Hepatocyte (in vitro differentiated cells): Measurements from ENCODE around the gene FGGY. TPM values are rescaled to one million over a fixed set of nuclear protein-coding genes. Genes with fewer than 3 reads are reported as not detected.

Source experiments
- DNase-seq: peaks from one replicate; pipeline ENCODE4 v3.0.0-alpha.2; 2016; ENCODE audit warnings: low spot score
- H2AFZ ChIP-seq: fragments of 200-600 bp; sonication (generic); 2 replicates; pipeline ENCODE4 v1.6.0; 2016; ENCODE audit warnings: antibody characterized with exemption, mild to moderate bottlenecking
- H3K27ac ChIP-seq: fragments of 200-600 bp; sonication (generic); 2 replicates; pipeline ENCODE4 v1.5.1; 2016; ENCODE audit warnings: mild to moderate bottlenecking
- H3K27me3 ChIP-seq: fragments of 200-600 bp; sonication (generic); 2 replicates; pipeline ENCODE4 v1.6.1; 2016
- H3K36me3 ChIP-seq: fragments of 200-600 bp; sonication (generic); replicated peaks from 2 replicates; pipeline ENCODE4 v1.5.1; 2016; ENCODE audit warnings: low read depth; ENCODE audit not compliant: insufficient read depth
- H3K4me1 ChIP-seq: fragments of 200-600 bp; sonication (generic); 2 replicates; pipeline ENCODE4 v1.5.1; 2016; ENCODE audit warnings: mild to moderate bottlenecking, moderate library complexity; ENCODE audit not compliant: insufficient read depth
- H3K4me2 ChIP-seq: fragments of 200-600 bp; sonication (generic); 2 replicates; pipeline ENCODE4 v1.6.0; 2016
- H3K4me3 ChIP-seq: fragments of 200-600 bp; sonication (generic); 2 replicates; pipeline ENCODE4 v1.5.1; 2016; ENCODE audit warnings: mild to moderate bottlenecking
- H3K79me2 ChIP-seq: fragments of 200-600 bp; sonication (generic); 2 replicates; pipeline ENCODE4 v1.6.0; 2017; ENCODE audit warnings: mild to moderate bottlenecking
- H3K9me2 ChIP-seq: fragments of 200-600 bp; sonication (generic); replicated peaks from 2 replicates; pipeline ENCODE4 v1.6.0; 2017; ENCODE audit warnings: mild to moderate bottlenecking; ENCODE audit not compliant: insufficient read depth
- H3K9me3 ChIP-seq: fragments of 200-600 bp; sonication (generic); 2 replicates; pipeline ENCODE4 v1.5.1; 2016; ENCODE audit warnings: low read depth, mild to moderate bottlenecking
- H4K20me1 ChIP-seq: fragments of 200-600 bp; sonication (generic); 2 replicates; pipeline ENCODE4 v1.6.0; 2016; ENCODE audit warnings: mild to moderate bottlenecking; ENCODE audit not compliant: insufficient read depth, poor library complexity, severe bottlenecking
- EZH2 ChIP-seq: fragments of 200-600 bp; sonication (generic); IDR thresholded peaks from 2 replicates; pipeline ENCODE4 v1.6.1; 2016; ENCODE audit warnings: antibody characterized with exemption, mild to moderate bottlenecking, borderline replicate concordance
- EZH2phosphoT487 ChIP-seq: fragments of 200-600 bp; sonication (generic); IDR thresholded peaks from one replicate; pipeline ENCODE4 v1.6.1; 2018; ENCODE audit warnings: antibody characterized with exemption, mild to moderate bottlenecking, low read depth, moderate library complexity; ENCODE audit not compliant: unreplicated experiment, severe bottlenecking
- WGBS: methylation state at CpG from one replicate; pipeline ENCODE4 v1.1.6; 2016; ENCODE audit warnings: low lambda C conversion rate; ENCODE audit errors: missing lambda C conversion rate; 5-methylcytosine and 5-hydroxymethylcytosine counted together
- polyA plus RNA-seq: library from polyadenylated mRNA; unstranded; fragments of >200 nt; fragmentation: Nextera tagmentation; extraction: Ambion mirVana; gene quantifications from 2 replicates; pipeline ENCODE4 v1.2.1, GENCODE V29; 2016
- total RNA-seq: library from RNA; depleted of rRNA; stranded (reverse); fragments of >200 nt; gene quantifications from 2 replicates; pipeline ENCODE4 v1.2.3, GENCODE V29; 2014
- TF ChIP-seq, protein P1 (sequence below): fragments of 200-600 bp; sonication (generic); IDR thresholded peaks from 2 replicates; pipeline ENCODE4 v1.5.1; 2016; ENCODE audit warnings: antibody characterized with exemption, mild to moderate bottlenecking; ENCODE audit not compliant: poor library complexity

FGGY gene
- total and polyA plus RNA-seq, 2 experiments from 2014 or later: 18.0 to 20.6 TPM

- 91% methylated on average over 1 of the region's 1 CpG for WGBS
- H4K20me1 ChIP-seq: no peaks in the 10 kb centered on the region
- peak overlapping the region; percentile 61 for H3K27ac ChIP-seq
- no peak overlapping the region for H3K4me3 ChIP-seq
- H3K4me1 ChIP-seq: peaks cover 41% of the 10 kb centered on the region
- no peaks in the 10 kb centered on the region for H3K79me2 ChIP-seq
- TF ChIP-seq, protein P1, sequence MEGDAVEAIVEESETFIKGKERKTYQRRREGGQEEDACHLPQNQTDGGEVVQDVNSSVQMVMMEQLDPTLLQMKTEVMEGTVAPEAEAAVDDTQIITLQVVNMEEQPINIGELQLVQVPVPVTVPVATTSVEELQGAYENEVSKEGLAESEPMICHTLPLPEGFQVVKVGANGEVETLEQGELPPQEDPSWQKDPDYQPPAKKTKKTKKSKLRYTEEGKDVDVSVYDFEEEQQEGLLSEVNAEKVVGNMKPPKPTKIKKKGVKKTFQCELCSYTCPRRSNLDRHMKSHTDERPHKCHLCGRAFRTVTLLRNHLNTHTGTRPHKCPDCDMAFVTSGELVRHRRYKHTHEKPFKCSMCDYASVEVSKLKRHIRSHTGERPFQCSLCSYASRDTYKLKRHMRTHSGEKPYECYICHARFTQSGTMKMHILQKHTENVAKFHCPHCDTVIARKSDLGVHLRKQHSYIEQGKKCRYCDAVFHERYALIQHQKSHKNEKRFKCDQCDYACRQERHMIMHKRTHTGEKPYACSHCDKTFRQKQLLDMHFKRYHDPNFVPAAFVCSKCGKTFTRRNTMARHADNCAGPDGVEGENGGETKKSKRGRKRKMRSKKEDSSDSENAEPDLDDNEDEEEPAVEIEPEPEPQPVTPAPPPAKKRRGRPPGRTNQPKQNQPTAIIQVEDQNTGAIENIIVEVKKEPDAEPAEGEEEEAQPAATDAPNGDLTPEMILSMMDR: no peak
- TF ChIP-seq EZH2phosphoT487 (no peak), EZH2 (no peak)
- H3K36me3 ChIP-seq: no peaks in the 10 kb centered on the region
- H3K9me2 ChIP-seq: no peaks in the 10 kb centered on the region
- DNase-seq: no peak
- no peak overlapping the region for H3K4me2 ChIP-seq
- no peaks in the 10 kb centered on the region for H3K9me3 ChIP-seq
- no peaks in the 10 kb centered on the region for H3K27me3 ChIP-seq
- H2AFZ ChIP-seq: no peak overlapping the region
Observed at GRCh38 chr1:59596956-59597355, 300.1 kb downstream of the FGGY start.

DNA sequence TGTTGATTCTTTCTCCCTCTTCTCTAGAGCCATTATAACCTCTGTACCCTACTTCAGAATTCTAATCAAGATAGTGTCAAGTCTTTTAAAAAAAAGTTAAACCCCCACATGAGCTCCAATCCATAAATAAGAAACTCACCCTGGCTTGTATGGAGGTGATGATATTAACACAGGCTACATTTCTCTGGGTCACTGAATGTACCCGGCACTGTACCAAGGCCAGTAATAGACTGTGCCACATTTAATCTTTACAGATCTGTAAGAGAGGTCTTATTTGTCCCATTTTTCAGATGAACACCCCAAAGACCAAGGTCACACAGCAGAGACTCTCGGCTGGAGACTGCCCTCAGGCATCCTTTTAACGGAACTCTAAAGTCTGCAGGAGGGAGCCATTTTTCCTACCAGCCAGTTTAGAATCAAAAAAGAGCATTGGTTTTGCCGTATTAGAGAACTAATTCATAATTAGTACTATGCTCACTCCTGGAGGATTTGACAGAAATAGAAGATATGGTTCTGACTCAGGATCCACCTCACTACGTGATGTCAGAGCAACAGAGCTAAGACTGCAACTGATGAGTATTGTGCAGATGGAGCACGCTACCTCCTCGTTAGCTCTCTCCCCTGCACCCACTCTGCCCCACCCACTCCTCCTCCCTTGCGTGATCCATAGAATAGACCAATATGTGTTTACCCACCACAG, 300.7 kb downstream of the FGGY start:
- H3K4me3 ChIP-seq: no peak overlapping the region
- H3K9me3 ChIP-seq: no peaks in the 10 kb centered on the region
- no peaks in the 10 kb centered on the region for H3K9me2 ChIP-seq
- WGBS: 90% methylated on average over 8 of the region's 8 CpGs
- no peaks in the 10 kb centered on the region for H4K20me1 ChIP-seq
- no peak for DNase-seq
- H3K4me2 ChIP-seq: no peak overlapping the region
- H3K4me1 ChIP-seq: peaks cover 41% of the 10 kb centered on the region
- no peaks in the 10 kb centered on the region for H3K27me3 ChIP-seq
- TF ChIP-seq EZH2phosphoT487: no peak
- no peak for TF ChIP-seq EZH2
- TF ChIP-seq, protein P1: no peak
- H3K36me3 ChIP-seq: no peaks in the 10 kb centered on the region
- H3K79me2 ChIP-seq: no peaks in the 10 kb centered on the region
- no peak overlapping the region for H2AFZ ChIP-seq
- peak overlapping the region; percentile 24 for H3K27ac ChIP-seq

GRCh38 chr1:59598120-59598440, 301.2 kb downstream of the FGGY start:
- Histone ChIP-seq H4K20me1 (no peaks in the 10 kb centered on the region), H3K36me3 (no peaks in the 10 kb centered on the region), H3K4me1 (peaks cover 40% of the 10 kb centered on the region), H3K9me2 (no peaks in the 10 kb centered on the region), H2AFZ (no peak overlapping the region), H3K4me3 (no peak overlapping the region), H3K27ac (peak overlapping the region; percentile 24), H3K9me3 (no peaks in the 10 kb centered on the region), H3K4me2 (no peak overlapping the region), H3K27me3 (no peaks in the 10 kb centered on the region), H3K79me2 (no peaks in the 10 kb centered on the region)
- DNase-seq: no peak
- TF ChIP-seq EZH2phosphoT487 (no peak), EZH2 (no peak)
- TF ChIP-seq, protein P1: no peak
